ENCODE data around the gene HJV.
"Not testable (repeated sequence)": the region's sequence is repeated elsewhere in the genome, so short reads cannot be mapped to it uniquely, and the experiment has no call there.

Gene HJV, protein sequence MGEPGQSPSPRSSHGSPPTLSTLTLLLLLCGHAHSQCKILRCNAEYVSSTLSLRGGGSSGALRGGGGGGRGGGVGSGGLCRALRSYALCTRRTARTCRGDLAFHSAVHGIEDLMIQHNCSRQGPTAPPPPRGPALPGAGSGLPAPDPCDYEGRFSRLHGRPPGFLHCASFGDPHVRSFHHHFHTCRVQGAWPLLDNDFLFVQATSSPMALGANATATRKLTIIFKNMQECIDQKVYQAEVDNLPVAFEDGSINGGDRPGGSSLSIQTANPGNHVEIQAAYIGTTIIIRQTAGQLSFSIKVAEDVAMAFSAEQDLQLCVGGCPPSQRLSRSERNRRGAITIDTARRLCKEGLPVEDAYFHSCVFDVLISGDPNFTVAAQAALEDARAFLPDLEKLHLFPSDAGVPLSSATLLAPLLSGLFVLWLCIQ

DNA sequence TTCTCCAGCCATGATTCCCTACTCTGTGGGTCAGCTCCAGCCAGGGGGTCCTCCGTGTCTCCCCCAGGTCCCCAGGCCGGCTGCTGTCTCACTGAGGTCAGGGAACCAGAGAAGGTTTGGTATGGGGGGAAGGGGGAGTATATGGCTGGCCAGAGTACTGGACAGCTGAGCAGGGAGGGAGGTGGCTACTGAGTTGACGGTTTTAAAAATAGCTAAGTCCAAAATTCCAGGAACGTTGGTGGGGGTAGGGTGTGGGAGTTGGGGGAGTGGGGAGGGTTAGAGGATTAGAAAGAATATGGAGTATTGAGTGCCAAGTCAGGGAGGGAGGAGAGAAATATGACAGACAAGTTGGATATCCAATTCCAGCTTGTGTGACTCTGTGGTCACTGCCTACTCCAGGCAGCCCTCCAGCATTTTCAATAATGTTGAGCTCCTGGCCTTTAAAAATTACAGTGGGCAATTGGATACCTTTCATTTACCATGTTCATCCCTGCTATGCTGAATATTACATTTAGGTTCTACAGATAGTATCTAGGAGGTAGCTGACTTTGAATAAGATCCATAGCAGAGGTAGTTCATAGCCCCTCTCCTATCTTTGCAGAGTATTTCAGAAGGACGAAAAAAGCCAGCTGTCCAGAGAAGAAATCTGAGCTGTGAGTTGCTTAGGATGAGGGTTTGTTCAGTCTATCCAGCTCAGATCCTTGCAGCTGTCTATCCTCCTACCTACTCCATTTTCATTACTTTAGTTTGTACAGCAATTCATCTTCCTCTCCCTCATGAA lies at the start of gene HJV:
Gene HJV, minus strand, starts transcription at position 114 of the 781 bp plus-strand sequence. CDS start 1,504 bp downstream, outside the sequence.
- DNase-seq, result no peak

DNA sequence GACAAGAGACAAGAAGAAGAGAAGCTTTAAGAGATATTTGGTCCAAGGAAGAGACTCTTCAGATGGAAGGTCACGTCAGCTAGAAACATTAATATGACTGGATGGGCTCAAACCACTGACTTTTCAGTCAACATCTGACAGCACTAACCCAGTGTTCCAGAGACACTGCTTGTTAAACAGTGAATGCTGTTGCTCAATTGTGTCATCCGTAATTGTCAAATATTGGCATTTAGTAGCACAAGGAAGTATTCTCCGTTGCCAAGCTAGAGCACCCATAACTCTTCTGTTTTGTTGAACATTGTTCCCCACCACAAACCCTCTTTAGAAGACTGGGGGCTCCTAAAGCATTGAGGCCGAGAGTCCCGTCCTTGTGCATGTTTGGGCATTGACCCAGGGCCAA lies 37.6 kb upstream of the HJV start:
- not testable (repeated sequence) for DNase-seq

DNA sequence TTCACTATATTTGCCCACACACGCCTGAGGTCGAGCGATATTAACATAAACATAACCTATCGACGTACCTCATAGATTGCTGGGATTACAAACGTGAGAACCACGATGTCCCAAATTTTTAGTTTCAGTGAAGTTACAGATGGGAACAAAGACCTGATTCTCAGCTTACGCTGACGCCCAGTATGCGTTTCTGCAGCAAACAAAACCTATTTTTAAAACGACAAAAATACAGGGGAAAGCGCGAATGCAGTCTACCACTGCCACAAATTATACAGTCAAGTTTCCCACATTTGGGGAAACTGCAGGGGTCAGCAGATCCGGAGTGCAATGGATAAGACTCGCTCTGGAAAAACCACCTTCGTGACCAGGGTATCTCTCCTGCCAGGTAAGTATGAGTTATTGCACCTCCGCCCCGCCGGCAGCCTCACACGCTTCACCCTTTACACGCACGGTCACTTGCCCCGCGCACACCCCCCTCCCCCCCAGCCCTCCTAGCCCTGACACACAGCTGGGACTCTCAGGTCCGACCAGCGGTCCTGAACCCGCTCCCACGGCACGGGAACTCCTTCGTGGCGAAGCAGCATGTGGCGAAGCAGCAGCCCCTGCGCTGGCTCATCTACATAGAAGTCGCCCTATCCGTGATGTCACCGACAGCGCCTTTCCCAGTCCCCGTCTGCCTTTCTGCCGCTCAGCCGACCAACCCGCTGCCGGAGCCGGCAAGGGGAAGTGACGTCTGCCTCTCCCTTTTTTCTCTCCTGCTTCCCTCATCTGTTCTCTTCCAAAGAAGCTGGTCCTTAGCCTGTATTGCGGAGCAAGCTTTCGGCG lies 30.5 kb upstream of the HJV start:
- peak; percentile 65 for DNase-seq

DNA sequence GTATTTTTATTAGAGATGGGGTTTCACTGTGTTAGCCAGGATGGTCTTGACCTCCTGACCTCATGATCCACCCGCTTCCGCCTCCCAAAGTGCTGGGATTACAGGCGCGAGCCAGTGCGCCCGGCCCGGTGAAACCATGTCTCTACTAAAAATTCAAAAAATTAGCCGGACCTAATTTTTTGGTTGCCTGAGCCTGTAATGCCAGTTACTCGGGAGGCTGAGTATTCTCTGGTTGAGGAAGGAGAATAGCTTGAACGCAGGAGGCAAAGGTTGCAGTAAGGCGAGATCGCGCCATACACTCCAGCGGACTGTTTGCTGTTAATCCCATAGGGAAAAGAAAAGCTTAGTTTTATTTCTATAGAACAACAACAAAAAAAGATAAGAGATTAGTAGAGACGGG lies 29.9 kb upstream of the HJV start:
- DNase-seq, result no peak

DNA sequence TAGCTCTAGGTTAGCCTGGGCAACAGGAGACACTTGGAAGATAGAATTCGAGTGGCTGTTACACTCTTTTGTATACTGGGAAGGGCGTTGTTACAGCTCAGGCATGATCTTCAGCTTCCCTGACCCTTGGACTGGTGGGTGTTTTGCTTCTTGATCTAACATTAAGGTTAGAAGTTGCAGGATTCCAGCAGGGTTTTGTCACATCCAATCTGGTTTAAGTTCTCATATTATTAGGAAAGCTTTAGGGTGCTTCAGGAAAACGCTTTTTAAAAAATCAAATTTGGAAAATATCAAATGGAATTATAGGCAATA lies 29.1 kb upstream of the HJV start:
- not testable (repeated sequence) for DNase-seq

DNA sequence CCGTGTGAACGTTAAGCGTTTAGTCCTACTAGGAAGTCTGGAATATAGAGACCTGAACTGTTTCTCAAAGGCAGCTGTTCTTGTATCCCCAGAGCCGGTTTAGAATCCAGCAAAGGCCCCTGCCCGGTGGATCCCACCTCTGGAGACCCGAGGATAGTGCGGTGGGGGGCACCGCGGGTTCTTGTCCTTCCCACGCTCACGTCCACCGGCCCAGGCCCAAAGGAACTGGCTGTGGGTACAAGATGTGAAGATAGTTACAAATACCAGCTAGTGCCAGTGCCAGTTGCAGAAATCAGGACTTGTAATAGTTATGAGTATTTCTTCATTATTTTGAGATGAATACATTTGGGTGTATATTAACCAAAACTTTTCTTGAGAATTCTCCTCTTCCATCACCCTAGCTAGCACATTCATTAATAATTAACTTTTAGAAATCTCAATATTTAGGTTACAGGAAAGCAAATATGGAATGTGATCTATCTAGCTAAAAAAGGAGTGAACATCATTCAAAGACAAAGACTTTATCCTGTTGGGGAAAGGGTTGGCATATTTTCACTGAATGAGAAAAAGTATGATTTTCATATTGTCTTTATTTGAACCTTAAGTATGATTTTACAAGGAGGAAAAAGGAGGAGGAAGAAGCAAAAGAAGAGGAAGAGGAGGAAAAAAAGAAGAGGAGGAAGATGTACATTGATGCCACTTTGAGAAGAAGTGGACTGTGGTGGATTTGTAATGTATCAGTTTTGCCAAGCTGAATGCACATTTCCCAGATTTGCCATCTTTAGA lies 28.5 kb upstream of the HJV start:
- not testable (repeated sequence) for DNase-seq

DNA sequence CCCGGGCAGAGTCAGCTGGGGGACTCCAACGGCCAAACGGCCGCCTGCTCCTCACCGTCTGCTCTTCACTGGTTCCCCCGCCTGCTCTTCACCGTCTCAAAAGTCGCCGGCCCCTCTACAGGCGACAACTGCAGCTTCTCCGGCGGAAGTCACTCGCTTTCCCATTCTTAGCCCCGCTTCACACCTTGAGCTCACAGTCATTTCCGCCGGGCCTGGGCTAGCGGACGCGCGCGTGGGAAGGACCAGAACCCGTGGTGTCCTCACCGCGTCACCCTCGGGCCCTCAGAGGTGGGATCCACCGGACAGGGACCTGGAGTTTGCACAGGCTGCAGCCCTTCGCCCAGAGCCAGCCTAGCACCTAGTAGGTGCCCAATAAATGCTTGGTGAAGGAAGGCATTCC lies 27.9 kb upstream of the HJV start:
- no peak for DNase-seq

DNA sequence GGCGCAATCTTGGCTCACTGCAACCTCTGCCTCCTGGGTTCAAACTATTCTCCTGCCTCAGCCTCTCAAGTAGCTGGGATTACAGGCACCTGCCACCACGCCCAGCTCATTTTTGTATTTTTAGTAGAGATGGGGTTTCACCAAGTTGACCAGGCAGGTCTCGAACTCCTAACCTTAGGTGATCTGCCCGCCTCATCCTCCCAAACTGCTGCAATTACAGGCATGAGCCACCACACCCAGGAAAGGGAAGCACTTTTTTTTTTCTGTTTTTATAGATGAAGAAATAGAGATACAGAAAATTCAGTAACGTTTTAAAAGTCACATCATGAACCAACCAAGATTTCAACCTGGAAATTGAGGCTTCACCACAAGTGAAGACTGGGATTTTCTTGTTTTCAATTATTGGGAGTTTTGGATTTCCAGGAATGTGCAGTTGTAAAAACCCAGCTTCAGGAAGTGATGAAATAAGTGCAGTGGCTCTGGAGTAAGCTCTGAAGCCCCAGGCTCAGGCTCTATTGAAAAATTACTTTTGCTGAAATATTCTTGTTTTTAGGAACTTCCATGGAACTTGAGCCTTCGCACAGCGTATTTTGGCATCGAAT lies 27.1 kb upstream of the HJV start:
- not testable (repeated sequence) for DNase-seq

DNA sequence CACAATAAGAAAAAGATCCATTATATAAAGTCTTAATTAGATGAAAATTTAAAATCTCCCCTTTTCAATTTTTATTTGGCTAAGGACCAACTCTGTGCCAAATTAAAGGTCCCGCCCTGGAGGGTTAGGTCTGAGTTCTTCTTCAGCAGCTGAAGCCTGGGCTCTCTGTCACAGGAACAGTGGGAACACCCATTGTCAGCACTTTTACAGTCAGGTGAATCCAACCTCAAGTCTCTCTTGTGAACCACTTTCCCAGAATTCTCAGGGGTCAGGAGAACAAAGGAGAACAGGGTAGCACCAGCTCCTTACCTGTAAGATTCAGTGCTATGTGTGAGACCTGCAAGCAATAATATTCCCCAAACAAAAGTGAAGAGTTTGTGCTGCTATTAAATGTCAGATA lies 25.1 kb upstream of the HJV start:
- DNase-seq, result no peak

DNA sequence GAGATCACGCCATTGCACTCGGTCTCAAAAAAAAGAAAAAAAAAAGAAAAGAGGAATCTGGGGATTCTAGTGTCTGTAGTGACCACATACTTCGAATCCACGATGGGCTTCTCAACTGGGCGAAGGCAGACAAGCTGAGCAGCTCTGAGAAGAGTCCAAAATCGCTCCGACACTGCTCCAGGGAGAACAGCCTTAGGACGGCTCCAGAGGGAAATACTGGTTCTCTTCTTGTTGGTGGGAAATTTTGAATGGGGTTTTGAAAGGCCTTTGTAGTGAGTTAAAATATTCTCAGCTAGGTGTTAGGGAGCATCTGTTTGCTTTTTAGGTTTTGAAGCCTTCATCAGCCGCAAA lies 18.3 kb upstream of the HJV start:
- no peak for DNase-seq

DNA sequence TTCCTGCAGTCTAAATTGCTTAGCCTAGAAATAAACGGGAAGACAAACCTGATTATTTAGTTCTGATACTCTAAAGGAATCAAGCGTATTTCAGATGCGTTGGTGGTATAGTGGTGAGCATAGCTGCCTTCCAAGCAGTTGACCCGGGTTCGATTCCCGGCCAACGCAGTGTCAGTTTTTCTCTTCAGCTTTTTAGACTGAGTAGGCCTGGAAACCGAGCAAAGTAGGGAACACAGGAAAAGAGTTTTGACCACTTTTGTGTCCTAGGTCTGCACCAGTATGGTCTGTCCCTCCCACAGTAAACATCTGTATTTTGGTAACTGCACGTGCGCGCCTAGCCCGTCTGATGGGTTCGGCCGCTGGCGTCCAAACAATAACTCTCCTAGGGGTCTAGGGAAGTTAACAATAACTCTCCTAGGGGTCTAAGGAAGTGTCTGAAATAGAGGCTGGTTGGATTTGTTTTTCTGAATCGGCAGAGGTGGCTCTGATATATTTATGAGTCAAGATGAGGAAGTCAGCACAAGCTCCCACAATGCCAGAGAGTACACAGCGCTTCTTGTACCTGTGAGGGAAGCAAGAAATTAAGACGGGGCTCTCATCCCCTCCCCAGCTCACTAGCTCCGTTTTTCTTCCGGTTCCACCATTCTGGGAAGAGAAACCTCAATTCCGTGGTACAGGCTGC lies 15.6 kb upstream of the HJV start:
- DNase-seq, result peak; percentile 49

DNA sequence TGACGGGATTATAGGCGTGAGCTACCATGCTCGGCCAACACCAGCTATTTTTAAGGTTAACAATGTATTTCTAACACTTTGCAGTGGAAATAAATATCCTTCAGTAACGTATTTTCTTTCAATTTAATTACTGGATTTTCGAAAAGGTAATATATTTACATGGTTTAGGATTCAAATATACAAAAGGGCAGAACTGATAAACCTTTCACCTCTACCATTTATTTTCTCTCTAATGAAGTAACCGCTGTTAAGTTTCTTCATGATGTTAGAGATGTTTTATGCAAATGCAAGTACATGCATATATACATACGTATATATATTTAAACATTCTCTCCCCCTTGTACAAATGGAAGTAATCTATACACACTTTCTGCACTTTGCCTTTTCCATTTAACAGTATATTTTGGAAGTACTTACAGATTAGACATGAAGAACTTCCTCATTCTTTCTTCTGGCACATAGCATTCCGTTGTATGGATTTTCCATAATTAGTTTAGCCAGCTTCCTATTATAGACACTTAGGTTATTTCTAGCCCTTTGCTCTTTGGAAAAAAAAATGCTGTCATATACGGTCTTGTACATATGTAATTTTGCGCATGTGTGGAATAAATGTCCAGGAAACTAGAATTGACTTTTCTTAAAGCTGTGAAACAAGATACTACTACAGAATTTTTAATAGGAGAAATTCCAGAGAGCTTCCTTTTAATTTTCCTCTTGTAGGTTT lies 14.9 kb upstream of the HJV start:
- DNase-seq, result no peak

DNA sequence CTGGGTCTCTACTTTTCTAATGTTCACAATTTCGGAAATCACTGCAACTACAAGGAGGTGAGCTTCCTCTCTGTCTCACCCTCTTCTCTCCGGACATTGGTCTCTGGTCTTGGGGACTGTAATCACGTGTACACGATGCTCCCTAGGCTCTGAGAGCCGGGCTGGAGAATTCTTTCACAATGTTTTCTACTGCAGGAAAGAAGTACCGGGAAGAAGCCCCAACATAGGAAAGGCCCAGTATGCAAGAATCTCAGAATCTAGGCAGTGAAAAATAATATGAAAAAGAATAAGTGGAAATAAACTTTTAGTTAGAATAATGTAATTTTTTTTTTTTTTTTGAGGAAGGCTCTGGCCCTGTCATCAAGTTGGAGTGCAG lies 13.5 kb upstream of the HJV start:
- DNase-seq, result no peak

DNA sequence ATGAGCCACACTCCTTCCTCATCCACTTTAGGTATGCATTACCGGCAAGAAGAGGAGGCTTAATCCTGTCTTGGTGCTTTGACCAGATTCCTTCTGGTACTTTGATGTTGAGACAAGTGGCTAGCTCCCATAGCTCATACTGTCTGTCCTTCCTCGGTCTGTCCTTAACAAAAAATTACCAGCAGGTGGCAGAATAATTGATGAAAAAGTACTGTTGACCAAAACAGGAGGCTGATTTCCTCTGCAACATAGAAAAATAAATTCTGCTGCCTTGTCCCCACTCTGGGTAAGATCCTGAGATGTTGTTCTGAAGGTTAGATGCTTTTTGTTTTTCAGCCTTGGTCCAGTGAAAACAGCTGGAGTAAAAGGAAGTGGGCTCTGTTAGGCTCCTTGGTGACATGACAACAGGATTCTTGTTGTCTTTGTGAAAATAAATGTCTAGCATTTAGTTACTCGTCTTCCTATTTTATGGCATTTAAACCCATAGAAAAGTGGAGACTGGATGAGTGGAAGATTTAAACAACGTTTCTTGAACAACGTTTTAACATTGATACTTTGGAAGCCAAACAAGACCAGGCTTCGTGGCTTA lies 11.2 kb upstream of the HJV start:
- no peak for DNase-seq

DNA sequence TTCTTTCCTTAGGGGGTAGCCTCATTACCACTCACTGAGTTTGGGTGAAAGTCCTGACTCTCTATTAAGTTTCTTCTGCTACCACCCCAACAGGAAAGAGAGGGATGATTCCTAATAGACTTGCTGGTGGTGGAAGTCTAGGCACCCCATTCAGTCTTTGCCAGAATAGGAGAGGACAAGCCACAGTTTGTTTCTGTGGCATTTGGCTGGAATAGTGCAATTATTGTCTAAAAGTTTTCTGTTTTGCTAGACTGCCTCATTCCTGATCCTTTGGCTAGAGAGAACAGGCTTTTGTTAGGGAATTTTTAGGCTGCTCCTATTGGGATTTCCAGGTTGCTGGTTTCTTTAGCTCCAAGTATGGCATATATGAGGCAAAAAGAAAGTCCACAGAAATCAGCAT lies 9.9 kb upstream of the HJV start:
- DNase-seq, result no peak

DNA sequence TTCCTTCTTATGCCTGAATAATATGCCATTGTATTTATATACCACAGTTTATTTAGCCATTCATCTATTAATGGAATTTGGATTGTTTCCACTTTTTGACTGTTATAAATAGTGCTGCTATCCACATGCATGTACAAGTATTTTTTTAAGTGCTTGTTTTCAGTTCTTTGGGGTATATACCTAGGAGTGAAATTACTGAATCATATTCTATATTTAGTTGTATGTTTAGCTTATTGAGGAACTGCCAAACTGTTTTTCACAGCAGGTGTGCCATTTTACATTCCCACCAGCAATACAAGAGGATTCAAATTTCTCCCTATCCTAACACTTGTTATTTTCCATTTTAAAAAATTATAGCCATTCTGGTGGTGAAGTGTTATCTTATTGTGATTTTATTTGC lies 7.6 kb upstream of the HJV start:
- no peak for DNase-seq

DNA sequence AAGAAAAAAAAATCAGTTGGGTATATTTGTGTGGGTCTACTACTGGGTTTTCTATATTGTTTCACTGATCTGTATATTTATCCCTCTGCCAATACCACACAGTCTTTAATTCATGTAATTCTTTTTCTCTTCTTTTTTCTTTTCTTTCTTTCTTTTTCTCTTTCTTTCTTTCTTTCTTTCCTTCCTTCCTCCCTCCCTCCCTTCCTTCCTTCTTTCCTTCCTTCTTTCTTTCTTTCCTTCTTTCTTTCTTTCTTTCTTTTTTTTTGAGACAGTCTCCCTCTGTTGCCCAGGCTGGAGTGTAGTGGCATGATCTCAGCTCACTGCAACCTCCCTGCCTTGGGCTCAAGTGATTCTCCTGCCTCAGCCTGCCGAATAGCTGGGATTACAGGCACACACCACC lies 5.1 kb upstream of the HJV start:
- not testable (repeated sequence) for DNase-seq

DNA sequence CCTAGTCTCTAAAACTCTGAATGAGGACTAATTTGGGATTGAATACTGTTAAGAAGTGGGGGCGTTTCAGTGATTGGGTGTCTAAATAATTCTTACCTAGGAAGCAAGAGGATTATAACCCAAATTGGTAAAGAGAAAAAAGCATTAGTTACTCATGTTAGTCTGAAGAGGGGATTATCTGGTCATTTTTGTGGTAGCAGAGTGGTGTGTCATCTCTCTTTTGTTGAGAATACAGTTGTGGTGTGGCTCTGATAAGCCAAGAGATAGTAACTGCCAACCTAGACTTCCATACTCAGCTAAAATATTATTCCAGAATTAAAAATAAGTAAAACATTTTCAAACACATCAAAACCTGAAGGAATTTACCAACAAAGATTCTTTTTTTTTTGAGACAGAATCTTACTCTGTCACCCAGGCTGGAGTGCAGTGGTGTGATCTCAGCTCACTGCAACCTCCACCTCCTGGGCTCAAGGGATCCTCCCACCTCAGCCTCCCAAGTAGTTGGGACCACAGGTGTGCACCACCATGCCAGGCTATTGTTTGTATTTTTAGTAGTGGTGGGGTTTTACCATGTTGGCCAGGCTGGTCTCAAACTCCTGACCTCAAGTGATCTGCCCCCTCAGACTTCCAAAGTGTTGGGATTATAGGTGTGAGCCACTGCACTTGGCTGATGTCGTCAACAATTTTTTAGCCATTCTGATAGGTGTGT lies 4.4 kb upstream of the HJV start:
- not testable (repeated sequence) for DNase-seq

DNA sequence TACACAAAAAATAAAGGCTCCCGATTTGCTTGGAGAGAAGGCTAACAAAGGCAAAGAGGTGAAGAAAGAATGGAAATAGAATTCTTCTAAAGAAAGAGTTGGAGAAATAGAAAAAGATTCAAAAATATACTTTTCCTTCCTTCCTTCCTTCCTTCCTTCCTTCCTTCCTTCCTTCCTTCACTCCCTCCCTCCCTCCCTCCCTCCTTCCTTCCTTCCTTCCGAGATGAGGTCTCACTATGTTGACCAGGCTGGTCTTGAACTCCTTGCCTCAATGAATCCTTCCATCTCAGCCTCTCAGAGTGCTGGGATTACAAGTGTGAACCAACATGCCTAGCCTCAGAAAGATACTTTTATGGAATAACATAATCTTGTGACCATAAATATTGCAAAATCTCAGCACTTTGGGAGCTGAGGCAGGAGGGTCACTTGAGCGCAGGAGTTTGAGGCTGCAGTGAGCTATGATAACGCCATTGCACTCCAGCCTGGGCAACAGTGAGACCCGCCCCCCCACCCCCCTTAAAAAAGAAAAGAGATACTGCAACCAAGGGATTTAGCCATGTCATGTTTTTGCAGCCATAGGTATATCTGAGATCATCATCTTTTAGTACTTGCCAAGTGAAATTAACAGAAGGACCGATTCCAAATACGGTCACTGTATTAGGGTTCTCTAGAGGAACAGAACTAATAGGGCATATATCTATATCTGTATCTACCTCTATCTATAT lies 1.0 kb upstream of the HJV start:
- no peak for DNase-seq

Data from activated effector memory CD4-positive, alpha-beta T cell treated with Interleukin-2 at 50 U/mL for 16 hours (primary cell).